GM18519 (cell line): Measurements from ENCODE around the gene PXDN.
"Not testable (repeated sequence)": the region's sequence is repeated elsewhere in the genome, so short reads cannot be mapped to it uniquely, and the experiment has no call there.

ENCODE experiments used
- ATAC-seq: cut with Tn5 transposase; IDR thresholded peaks from one replicate; pipeline ENCODE4 v1.9.1; 2021; ENCODE audit warnings: mild to moderate bottlenecking, moderate library complexity; ENCODE audit not compliant: unreplicated experiment, low FRiP score

The PXDN gene

GRCh38 chr2:1744446-1745170 lies at the start of gene PXDN:
PXDN (minus strand) TSS chr2:1744515; CDS start chr2:1744455, 60 bp downstream.
- ATAC-seq = no peak

- no peak for ATAC-seq
Measured at GRCh38 chr2:1793868-1794445, 49.6 kb upstream of the PXDN start.

GRCh38 chr2:1793001-1793867 lies 48.9 kb upstream of the PXDN start:
- no peak for ATAC-seq

GRCh38 chr2:1791685-1792435 lies 47.5 kb upstream of the PXDN start:
- no peak for ATAC-seq

- no peak for ATAC-seq
Measured at GRCh38 chr2:1791006-1791605, 46.8 kb upstream of the PXDN start.

- ATAC-seq = no peak
Measured at GRCh38 chr2:1790473-1790872, 46.2 kb upstream of the PXDN start.

- ATAC-seq = no peak
Measured at GRCh38 chr2:1789610-1790009, 45.3 kb upstream of the PXDN start.

GRCh38 chr2:1788478-1788959 lies 44.2 kb upstream of the PXDN start:
- ATAC-seq = no peak

GRCh38 chr2:1787755-1788477 lies 43.6 kb upstream of the PXDN start:
- no peak for ATAC-seq

GRCh38 chr2:1784986-1785617 lies 40.8 kb upstream of the PXDN start:
- no peak for ATAC-seq

- ATAC-seq = no peak
Measured at GRCh38 chr2:1784087-1784486, 39.8 kb upstream of the PXDN start.

GRCh38 chr2:1782514-1782913 lies 38.2 kb upstream of the PXDN start:
- ATAC-seq = no peak

GRCh38 chr2:1781291-1782080 lies 37.2 kb upstream of the PXDN start:
- ATAC-seq = no peak

- no peak for ATAC-seq
Measured at GRCh38 chr2:1780693-1781092, 36.4 kb upstream of the PXDN start.

GRCh38 chr2:1780054-1780453 lies 35.7 kb upstream of the PXDN start:
- not testable (repeated sequence) for ATAC-seq

GRCh38 chr2:1778566-1778965 lies 34.3 kb upstream of the PXDN start:
- no peak for ATAC-seq

- ATAC-seq = no peak
Measured at GRCh38 chr2:1777781-1778180, 33.5 kb upstream of the PXDN start.

GRCh38 chr2:1777156-1777555 lies 32.8 kb upstream of the PXDN start:
- no peak for ATAC-seq
